DMS53 treated with DMSO at 0.1 percent for 48 hours (cell line): ENCODE measurements around the gene SUSD1.
"Not testable (repeated sequence)": the region's sequence is repeated elsewhere in the genome, so short reads cannot be mapped to it uniquely, and the experiment has no call there.

Experiments
- DNase-seq: peaks from one replicate; lab custom pipeline; 2025; ENCODE audit not compliant: unreplicated experiment; lab: John Stamatoyannopoulos, UW

Gene SUSD1

DNA sequence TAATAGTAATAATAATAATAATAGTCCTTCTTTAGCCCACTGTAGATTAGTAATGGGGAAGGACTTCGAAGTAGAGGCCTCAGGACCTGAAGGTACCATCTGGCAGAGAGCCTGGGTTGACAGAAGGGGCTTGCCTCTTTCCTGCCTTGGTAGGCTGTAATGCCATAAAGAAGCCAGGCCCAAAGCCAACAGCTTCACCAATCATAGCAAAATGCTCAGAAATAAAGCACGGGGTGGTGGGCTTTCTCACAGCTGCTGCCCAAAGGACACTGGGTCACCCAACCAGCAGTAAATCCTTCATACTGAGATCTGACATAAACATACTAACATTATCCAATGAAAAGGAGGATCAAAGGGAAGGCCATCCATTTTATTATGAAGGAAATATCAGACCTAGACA, 70.7 kb downstream of the SUSD1 start:
- no peak for DNase-seq

DNA sequence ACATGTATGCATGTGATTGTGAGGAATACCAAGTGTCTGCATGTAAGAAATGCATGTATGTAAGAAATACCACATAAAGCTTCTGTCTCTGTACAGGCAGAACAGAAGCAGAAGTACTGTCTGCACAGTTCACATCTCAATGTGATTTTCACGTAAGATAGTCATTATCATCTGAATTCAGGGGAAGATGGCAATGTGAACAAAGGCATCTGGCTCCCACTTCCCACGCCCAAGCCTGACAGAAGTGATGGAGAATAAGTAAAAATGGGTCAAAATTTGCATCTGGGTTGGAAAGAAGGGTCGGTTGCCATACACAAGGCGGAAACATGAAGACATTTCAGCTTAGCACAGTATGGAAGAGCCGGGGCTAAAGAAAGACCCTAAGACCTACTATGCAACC, 71.7 kb downstream of the SUSD1 start:
- DNase-seq: no peak

DNA sequence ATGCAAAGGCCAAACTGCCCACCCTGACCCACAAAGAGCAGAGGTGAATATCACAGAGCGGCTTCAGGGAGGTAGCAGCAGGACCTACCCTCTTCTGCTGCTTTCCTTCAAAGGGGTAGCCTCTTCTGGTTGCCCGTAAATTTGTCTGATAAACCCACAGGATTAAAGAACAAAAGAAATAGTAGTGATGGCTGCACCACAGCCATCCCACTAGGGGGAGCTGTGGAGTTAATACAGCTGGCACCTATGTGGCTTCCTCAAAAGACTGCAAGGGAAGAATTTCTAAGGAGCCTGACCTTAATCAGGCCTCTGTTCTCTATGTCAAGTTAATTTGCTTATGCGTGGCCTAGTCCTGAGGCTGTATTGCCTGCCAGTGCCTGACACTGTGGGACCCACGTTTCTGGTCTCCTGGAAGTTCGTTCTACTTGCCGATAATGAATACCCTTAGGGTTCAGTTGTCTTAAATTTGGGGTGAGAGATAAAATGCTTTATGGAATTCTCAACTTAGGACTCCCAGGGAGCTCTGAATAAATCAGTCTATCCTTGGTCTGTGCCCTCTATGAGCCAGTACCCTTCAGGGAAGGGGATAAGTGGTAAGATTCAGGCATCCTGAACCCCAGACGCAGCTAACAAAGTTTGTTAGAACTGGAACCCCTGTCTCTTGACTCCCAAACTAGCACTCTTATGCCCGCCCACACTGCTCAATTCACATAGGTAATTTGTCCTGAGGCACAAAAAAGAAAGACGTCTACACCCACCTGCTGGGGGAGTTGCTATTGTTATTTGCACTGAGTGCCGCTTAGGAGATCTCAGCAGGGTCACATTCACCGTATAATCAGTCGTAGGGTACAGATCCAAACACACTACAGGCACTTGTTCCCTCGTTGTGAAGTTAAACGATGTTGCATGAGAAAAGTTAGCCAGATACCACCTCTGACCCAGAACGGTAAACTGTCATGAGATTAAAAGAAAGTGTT, 77.1 kb downstream of the SUSD1 start:
- peak; percentile 24 for DNase-seq

DNA sequence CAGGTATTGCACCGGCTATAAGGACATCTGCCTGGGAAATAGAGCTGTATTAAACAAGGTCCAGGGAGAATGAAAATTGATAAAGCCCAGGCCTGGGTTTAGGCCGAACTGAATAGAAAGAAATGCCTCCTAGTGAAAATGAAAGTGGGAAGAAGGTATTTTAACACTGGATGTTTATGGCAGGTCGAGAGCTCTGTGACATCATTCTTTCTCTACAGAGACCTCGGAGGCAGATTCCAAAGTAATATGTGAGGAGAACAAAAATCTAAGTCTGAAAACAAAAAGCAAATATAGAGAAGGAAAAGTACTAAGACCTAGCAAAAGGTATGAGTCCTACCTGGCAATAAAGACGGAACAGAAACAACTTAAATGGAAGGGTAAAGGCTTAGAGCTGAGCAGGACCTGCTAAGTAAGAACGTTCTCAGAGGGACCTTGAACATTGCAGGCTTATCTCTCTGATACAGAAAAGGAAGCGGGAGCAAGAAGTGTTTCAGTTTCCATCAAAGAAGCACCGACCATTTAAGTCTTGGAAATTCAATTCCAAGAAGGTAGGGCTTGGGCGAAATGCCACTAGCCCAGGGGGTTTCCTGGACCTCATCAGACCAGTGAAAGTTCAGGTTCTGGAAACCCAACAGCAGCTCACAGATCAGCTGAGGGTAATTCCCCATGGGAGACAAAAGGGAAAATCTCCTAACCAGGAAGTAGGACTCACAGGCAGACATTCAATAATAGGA, 80.0 kb downstream of the SUSD1 start:
- no peak for DNase-seq

DNA sequence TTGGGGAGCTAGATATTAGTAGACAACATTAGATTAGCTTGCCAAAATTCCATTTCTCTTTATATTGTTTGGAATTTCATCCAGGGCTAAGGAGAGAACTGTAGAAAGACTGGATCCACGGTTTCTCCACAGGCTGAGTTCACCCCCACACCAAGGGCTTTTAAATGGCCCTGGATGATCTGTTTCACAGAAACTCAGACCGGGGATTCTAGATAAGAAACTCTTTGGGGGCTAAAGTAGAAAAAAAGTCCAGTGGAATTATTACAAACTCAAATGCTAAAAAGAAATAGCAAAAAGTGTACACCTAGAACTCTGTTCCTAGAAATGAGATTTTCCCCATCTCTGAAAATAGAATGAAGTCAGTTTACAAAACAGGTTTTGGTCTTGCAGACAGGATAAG, 80.9 kb downstream of the SUSD1 start:
- no peak for DNase-seq

DNA sequence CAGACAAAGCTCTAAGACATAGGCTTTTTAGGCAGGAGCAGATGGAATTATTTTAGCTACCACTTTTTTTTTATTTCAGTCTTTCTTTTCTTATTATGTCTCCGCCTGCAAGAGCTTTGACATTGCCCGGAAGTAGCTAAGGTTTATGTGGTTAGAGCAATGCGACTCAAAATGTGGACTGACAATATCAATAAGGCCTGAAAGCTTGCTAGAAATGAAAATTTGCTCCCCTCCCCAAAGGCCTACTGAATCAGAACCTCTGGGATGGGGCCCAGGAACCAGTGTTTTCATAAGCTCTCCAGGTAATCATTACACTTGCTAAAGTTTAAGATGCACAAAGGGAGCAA, 81.3 kb downstream of the SUSD1 start:
- DNase-seq: no peak

DNA sequence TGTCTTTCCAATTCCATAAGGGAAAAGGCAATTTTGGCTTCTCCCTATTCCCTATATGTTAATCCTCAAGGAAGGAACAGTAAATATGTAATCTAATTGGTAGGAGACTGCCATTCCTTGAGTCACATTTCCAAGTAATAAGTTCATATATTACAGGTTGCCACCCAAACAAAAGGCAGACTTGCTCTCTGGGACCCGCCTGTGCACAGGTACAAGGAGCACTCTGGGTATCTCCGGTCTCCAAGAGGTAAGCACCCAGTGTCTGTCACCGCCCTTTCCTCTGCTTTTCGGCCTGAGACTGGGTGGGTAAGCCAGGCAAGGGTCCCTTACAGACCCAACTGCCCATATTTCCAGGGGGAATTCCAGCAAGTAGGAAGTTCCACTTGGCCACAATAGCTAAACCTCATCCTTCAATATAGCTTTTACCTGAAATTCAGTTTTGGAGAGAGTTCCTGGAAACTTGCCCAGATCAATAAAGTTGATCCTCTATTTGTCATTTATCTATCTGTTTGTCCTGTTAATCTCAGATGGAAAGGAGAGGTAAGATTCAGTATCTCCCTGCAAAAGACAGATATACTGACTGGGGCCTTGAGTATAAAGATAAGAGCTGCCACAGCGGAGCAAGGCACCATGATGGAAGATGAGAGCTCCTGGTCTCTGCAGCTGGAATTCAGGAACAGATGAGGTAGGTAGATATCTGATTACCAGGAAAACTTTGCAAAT, 81.8 kb downstream of the SUSD1 start:
- no peak for DNase-seq

DNA sequence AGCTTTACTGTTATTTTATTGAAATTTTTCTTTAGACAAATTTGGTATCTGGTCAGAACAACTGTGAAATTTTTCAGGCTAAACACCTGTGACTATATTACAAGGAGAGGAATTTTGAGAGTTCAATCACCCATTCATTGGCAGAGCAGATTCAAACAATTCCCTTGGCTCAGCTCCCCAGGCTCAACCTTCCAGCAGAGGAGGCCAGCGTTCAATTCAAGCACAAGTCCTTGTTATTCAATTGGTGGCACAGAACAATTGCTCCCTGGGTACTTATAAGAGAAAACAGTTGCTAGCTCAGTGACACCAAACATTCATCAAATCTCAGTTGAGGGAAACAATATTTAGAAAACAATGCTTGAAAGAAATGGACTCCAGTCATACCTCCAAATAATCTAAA, 83.3 kb downstream of the SUSD1 start:
- no peak for DNase-seq

DNA sequence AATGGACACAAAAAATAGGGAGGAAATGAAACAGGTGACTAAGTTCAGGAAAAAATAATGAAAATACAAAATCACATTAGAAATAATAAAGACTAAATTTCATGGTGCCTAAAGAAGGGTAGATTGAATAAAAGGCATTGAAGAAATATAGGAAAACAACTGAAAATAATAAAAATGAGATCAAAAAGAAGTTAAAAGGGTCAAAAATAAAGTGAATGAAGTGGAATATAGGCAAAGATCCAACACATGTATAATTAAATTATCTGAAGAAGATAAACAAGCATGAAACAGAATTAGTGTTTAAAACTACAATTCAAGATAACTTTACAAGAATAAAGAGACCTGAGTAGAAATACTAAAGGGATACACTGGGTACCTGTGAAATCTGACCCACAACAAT, 87.6 kb downstream of the SUSD1 start:
- no peak for DNase-seq

DNA sequence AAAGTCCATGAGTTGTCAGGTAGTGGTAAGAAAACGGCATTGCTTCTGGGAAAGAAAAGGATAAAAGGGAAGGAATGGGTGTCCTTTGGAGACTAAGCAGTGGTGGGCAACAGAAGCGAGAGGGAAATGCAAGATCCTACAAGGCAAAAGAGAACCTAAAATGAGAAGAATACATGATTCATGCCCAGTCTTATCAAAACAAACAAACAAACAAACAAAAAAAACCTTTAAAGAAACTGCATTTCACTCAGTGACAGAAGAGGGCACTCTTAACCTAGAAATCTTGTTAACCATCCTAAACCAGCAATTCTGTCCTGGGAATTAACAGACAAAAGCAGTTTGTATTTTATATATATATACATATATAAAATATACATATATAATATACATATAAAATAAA, 88.5 kb downstream of the SUSD1 start:
- DNase-seq: peak; percentile 21

DNA sequence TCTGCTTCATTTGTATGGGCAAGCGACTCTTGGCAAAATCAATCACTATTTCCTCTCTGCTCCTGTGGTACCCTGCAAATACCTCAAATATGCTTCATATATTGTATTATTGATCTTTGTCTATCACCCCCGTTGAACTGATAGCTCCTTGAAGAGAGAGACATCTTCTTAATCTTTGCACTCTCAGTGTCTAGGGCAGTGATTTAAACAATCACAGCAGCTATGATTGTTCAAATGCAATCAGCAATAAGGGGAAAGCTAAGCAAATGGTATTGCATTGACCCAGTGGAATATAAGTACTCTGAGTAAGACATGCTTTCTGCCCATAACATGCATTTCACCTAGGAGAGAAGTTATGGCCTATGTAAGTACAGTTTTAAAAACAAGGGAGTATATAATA, 90.2 kb downstream of the SUSD1 start:
- DNase-seq: no peak

DNA sequence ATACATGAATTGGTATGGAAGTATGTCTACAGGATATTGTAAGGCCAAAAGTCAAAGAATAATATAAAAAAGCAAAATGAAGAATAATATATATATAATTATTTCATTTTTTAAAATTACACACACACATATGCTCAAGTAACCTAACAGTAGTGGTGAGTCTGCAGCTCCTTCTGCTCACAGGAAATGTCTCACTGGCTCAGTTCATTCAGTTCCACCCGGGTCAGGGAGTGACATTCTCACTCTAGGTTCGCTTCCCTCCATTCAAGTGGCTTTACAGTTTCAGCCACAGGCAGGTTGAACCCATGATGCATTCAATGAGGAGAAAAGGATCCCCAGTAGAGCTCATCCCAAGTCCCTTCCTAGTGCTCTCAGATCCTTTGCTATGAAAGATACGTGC, 90.8 kb downstream of the SUSD1 start:
- no peak for DNase-seq

DNA sequence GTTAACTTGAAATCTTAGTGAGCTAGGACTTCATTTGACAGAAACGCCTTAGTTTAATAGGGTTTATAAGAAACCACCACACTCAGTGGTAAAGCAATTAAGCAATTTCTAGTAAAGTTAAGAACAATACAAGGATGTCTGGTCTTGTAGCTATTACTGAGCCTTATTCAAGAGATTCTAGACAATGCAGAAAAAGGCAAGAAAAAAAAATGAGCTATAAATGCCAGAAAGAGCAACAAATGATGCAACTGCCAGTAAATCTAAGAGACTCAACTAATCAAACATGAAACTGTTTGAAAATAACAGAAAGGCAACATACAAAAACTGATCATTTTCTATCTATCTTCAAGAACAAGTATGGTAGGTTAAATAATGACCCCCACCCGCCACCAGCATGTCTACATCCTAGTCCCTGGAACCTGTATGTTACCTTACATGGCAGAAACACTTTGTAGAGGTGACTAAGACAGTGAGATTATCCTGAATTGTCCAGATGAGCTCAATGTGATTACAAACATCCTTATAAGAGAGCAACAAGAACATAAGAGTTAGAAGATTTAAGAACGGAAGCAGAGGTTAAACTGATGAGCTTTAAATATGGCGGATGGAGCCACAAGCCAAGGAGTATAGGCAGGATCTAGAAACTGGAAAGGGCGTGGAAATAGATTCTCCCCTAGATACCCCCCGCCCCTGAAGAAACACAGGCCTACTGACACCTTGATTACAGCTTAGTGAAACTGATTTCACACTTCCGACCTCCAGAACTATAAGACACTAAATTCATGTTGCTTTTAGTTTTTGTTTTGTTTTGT, 93.0 kb downstream of the SUSD1 start:
- DNase-seq: no peak

DNA sequence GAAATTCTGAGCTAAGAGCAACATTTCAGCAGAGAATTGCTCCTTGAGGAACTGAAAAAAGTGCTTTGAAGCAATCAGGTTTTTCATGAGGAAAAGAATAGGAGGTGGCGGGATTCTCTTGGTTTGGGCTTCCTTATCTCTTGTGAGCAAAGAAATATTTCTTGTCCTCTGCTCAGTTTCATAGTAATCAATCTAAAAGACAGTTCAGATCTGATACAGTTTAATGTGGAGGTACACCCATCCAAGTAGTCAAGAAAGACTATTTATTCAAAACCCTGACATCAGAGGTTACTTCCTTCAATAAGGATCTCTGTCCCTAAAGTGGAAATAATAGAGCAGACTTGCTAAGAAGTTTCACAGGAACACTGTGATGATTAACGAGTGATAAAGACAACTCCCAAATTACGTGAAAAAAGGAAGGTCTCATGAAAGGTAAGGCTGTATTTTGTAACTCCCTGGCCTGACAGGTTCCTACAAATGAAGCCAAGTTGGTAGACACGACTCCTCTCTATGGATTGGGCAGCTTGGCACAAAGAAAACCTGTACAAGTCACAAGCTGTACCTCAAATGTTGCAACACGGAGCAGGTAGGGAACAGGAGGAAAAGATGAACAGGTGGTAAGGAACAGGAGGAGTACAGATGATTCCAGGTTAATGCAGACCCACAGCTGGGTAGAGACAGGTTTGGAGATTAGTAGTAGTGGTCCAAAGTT, 94.1 kb downstream of the SUSD1 start:
- DNase-seq: no peak

DNA sequence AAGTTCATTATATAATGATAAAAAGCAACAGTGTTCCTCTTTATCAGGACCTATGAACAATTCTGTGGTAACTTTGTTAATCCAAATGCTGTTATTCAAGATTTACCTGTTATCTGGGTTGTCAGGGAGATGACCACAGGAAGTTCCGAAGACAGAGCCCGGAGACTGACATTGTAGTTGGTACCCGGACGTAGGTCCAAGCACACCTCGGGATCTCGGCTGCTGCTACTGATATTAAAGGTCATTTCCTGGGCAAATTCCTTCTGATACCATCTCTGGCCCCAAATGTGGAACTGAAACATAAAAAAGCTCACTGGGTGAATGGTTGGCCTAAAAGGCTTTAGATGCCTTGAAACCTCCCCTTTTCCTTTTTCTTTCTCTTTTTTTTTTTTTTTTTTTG, 96.7 kb downstream of the SUSD1 start:
- DNase-seq: no peak

DNA sequence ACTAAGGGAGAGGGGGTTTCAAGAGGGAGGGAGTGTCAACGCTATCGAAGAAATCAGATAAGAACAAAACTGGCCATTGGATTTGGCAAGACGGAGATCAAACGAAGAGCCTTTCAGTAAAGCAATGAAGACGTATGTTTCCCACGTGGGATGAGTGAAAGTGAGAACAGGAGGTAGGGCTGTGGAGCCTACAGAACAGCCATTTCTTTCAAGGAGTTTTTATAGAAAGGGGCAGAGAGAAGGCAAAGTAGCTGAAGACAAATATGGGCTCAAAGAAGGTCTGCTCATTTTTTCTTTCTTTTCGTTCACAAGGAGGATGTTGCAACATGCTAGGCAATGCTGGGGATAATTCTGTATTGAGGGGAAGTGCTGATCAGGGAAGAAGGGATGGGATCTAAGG, 98.3 kb downstream of the SUSD1 start:
- no peak for DNase-seq

DNA sequence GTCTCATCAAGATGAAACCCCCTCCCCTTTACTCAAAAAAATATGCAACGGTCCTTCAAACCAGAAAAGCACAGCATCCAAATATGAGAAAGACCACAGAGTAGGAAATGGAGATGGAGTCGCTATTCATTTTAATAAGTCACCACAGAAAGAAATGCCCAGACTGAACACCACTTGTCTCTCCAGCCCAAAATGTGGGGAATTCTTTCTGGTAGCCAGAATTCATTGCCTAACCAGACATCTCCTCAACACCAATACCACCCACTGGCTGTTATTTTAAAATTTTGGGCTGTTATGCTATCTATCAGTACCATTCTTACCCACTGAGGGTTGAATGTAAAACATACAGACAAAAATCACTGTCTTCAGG, 100.1 kb downstream of the SUSD1 start:
- DNase-seq: no peak

DNA sequence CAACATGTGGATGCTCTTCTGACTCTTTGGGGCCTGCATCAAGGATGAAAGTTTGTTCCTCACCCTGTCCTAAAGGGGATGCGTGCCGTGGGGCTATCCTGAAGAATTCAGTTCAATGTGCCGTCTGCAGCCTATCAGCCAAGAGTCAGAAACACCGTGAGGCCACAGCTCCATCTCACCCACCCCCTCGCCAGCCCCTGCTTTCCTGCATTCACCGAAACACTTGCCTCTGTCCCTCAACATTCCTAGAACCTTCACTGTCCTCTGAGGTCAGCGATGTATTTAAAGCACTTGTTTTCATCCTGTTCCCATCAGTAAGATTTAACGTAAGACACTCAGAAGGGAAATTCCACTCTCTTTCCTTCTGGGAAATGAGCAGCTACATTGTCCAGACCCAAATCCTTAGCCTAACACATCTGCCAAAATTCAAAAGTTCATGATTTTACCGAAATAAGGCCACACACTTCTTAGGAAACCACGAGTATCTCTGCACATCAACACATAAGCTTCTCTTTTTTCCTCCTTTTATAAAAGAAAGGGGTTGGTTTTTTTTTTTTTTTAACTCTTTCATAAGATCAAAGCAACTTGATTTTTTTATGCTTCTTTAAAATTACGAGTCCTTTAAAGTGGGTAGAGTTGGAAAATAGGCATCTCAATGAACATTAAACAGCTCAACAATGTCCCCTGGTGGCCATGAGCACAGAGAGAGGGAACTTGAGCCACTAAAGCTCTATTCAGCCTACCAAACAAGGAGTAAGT, 100.7 kb downstream of the SUSD1 start:
- peak; percentile 40 for DNase-seq

DNA sequence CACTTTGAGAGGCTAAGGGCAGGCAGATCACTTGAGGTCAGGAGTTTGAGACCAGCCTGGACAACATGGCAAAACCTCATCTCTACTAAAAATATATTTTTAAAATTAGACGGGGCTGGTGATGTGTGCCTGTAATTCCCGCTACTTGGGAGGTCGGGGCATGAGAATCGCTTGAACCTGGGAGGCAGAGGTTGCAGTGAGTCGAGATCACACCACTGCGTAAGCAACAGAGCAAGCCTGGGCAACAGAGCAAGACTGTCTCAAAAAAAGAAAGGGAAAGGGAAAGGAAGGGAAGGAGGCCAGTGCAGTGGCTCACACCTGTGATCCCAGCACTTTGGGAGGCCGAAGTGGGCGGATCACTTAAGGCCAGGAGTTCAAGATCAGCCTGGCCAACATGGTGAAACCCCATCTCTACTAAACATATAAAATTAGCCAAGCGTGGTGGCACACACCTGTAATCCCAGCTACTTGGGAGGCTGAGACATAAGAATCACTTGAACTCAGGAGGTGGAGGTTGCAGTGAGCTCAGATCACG, 101.4 kb downstream of the SUSD1 start:
- DNase-seq: not testable (repeated sequence)
